Neural cell (in vitro differentiated cells): ENCODE data around the gene DNAJC10.

Source experiments
- CTCF ChIP-seq: fragments of 450-650 bp; IDR thresholded peaks from 2 replicates; pipeline ENCODE4 v1.5.1; 2014; ENCODE audit warnings: antibody characterized with exemption, mild to moderate bottlenecking, moderate library complexity; ENCODE audit not compliant: poor library complexity, severe bottlenecking
- POLR2AphosphoS5 ChIP-seq: IDR thresholded peaks from 2 replicates; pipeline ENCODE4 v1.6.1; 2012
- RAD21 ChIP-seq: fragments of 450-650 bp; conservative IDR thresholded peaks from 2 replicates; pipeline ENCODE4 v1.6.1; 2014; ENCODE audit warnings: antibody characterized with exemption, mild to moderate bottlenecking, moderate library complexity
- TAF1 ChIP-seq: IDR thresholded peaks from 2 replicates; pipeline ENCODE4 v1.6.1; 2012; ENCODE audit warnings: low read depth
- TF ChIP-seq, protein P1 (sequence below): IDR thresholded peaks from 2 replicates; pipeline ENCODE4 v1.6.1; 2012; ENCODE audit warnings: borderline replicate concordance

DNA sequence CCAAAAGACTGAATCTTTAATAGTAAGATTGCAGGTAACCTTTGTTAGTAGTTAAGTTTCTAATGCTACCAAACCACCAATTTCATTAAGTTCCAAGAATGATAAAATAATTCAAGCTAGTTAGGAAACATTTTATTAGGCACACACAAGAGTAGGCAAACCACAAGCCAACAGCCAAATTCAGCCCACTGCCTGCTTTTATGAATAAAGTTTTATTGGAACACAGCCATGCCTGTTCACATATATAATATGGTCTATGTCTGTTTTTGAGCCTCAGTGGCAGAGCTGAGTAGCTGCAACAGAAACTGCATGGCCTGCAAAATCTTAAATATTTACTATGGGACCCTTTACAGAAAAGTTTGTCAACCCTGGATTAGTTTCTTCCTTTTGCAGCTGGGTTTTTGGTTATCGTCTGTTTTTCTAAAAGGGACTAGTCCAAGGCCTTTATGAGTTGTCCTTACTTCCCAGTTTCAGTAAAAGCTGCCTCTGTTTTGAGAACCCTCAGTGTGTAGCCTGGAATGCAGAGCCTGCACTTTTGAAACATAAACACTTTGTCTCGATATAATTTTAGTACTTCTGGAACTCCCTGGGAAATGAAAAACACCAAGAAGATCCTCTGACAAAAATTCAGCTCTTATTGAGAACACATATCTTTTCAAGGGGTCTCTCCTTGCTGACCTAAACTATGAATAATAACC is 111.3 kb downstream of the DNAJC10 start:
- no peak for TF ChIP-seq CTCF
- TF ChIP-seq RAD21: no peak
- no peak for TF ChIP-seq TAF1
- TF ChIP-seq, protein P1, sequence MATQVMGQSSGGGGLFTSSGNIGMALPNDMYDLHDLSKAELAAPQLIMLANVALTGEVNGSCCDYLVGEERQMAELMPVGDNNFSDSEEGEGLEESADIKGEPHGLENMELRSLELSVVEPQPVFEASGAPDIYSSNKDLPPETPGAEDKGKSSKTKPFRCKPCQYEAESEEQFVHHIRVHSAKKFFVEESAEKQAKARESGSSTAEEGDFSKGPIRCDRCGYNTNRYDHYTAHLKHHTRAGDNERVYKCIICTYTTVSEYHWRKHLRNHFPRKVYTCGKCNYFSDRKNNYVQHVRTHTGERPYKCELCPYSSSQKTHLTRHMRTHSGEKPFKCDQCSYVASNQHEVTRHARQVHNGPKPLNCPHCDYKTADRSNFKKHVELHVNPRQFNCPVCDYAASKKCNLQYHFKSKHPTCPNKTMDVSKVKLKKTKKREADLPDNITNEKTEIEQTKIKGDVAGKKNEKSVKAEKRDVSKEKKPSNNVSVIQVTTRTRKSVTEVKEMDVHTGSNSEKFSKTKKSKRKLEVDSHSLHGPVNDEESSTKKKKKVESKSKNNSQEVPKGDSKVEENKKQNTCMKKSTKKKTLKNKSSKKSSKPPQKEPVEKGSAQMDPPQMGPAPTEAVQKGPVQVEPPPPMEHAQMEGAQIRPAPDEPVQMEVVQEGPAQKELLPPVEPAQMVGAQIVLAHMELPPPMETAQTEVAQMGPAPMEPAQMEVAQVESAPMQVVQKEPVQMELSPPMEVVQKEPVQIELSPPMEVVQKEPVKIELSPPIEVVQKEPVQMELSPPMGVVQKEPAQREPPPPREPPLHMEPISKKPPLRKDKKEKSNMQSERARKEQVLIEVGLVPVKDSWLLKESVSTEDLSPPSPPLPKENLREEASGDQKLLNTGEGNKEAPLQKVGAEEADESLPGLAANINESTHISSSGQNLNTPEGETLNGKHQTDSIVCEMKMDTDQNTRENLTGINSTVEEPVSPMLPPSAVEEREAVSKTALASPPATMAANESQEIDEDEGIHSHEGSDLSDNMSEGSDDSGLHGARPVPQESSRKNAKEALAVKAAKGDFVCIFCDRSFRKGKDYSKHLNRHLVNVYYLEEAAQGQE: no peak
- no peak for TF ChIP-seq POLR2AphosphoS5
